BJ (cell line): ENCODE results near the gene SCP2. TPM values are rescaled to one million over a fixed set of nuclear protein-coding genes. Genes with fewer than 3 reads are reported as not detected.
A peak's percentile ranks its signal among the peaks of the same experiment; 100 is the strongest.

Experiments used
- CTCF ChIA-PET: fragments of 350-600 bp; formaldehyde crosslinking; extraction: SDS; loops from one replicate; lab custom pipeline; 2021; ENCODE audit warnings: antibody characterized with exemption, inconsistent platforms; lab: Yijun Ruan, JAX
- POLR2A ChIA-PET: fragments of 300-600 bp; sonication (Branson Sonifier 250); formaldehyde crosslinking; extraction: SDS; loops from one replicate; lab custom pipeline; 2021; ENCODE audit warnings: antibody characterized with exemption; lab: Charles Lee
- DNase-seq: peaks from one replicate; pipeline ENCODE4 v3.0.0-alpha.2; 2011; ENCODE audit warnings: low read depth
- H3K27me3 ChIP-seq: 2 replicates; pipeline ENCODE4 v1.6.0; 2011; ENCODE audit warnings: low read length; ENCODE audit not compliant: control insufficient read depth, insufficient read depth
- H3K36me3 ChIP-seq: 2 replicates; pipeline ENCODE4 v1.5.1; 2011; ENCODE audit warnings: low read length; ENCODE audit not compliant: control insufficient read depth, insufficient read depth
- H3K4me3 ChIP-seq: 2 replicates; pipeline ENCODE4 v1.5.1; 2011; ENCODE audit warnings: low read depth, mild to moderate bottlenecking, control low read depth, low read length
- CTCF ChIP-seq: IDR thresholded peaks from 2 replicates; pipeline ENCODE4 v1.5.1; 2011; ENCODE audit warnings: low read depth, mild to moderate bottlenecking, control low read depth, inconsistent platforms, low read length, moderate library complexity; ENCODE audit not compliant: insufficient read depth
- polyA minus RNA-seq: library from RNA; depleted of rRNA, polyadenylated mRNA; stranded (reverse); fragments of >200 nt; gene quantifications from 2 replicates; pipeline ENCODE4 v1.2.3, GENCODE V29; 2011; rRNA and poly(A)+ RNA removed
- polyA plus RNA-seq: library from polyadenylated mRNA; depleted of rRNA; stranded (reverse); fragments of >200 nt; gene quantifications from 2 replicates; pipeline ENCODE4 v1.2.3, GENCODE V29; 2011; rRNA removed

Gene SCP2
- polyA plus RNA-seq: 50.0 and 122 TPM in 2 replicates
- 29.9 and 38.1 TPM in 2 replicates for polyA minus RNA-seq

- Histone ChIP-seq H3K36me3 (no peaks in the 10 kb centered on the region), H3K4me3 (peak within 1 kb of the TSS; percentile 55), H3K27me3 (no peaks in the 10 kb centered on the region)
- ChIA-PET POLR2A (interaction anchor here (0.6 kb wide), 2 partner anchors 90 to 157 kb away, joined by 4 to 12 read pairs; no protein-coding TSS in a partner anchor), CTCF (interaction anchor here (1.0 to 1.3 kb wide), 3 partner anchors 20 to 259 kb away, joined by 3 to 8 read pairs (median 3); no protein-coding TSS in a partner anchor)
- no peak for DNase-seq
- no peak for TF ChIP-seq CTCF
Measured at GRCh38 chr1:52927212-52928014, at the start of gene SCP2. SCP2 (plus strand) TSS chr1:52927276; CDS start chr1:52927397, 121 bp downstream.

- H3K36me3 ChIP-seq: no peaks in the 10 kb centered on the region
- ChIA-PET POLR2A (no interaction called here), CTCF (no interaction called here)
- no peak for DNase-seq
- TF ChIP-seq CTCF: no peak
- no peak overlapping the region for H3K4me3 ChIP-seq
- H3K27me3 ChIP-seq: no peaks in the 10 kb centered on the region
Measured at GRCh38 chr1:52877554-52877953, 49.5 kb upstream of the SCP2 start.

- no peak for TF ChIP-seq CTCF
- Histone ChIP-seq H3K4me3 (no peak overlapping the region), H3K36me3 (no peaks in the 10 kb centered on the region), H3K27me3 (no peaks in the 10 kb centered on the region)
- ChIA-PET POLR2A (no interaction called here), CTCF (no interaction called here)
- DNase-seq: no peak
Measured at GRCh38 chr1:52880206-52880605, 46.9 kb upstream of the SCP2 start.

DNA sequence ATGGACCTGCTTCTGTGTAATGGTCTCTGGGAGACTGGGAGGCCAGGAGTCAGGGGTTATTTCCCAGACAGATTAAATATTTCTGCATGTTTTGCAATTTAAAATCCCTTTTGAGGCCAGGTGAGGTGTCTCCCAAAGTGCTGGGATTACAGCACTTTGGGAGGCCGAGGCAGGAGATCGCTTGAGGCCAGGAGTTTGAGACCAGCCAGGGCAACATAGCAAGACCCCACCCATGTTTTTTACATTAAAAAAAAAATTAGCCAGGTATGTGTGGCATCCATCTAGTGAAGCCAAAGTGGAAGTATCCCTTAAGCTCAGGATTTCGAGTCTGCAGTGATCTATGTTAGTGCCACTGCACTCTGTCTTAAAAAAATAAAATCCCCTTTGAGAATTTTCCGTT, 39.6 kb upstream of the SCP2 start:
- CTCF ChIA-PET: interaction anchor here (0.6 to 1.0 kb wide), 2 partner anchors 9 to 66 kb away, joined by 3 read pairs; no protein-coding TSS in a partner anchor
- H3K27me3 ChIP-seq: no peaks in the 10 kb centered on the region

More for the DNA sequence above, 39.6 kb upstream of the SCP2 start:
- H3K4me3 ChIP-seq: no peak overlapping the region
- POLR2A ChIA-PET: no interaction called here
- TF ChIP-seq CTCF: no peak
- no peaks in the 10 kb centered on the region for H3K36me3 ChIP-seq
- no peak for DNase-seq
